ENCODE measurements around the gene ADIG.
"Not testable (repeated sequence)": the region's sequence is repeated elsewhere in the genome, so short reads cannot be mapped to it uniquely, and the experiment has no call there.

DNA sequence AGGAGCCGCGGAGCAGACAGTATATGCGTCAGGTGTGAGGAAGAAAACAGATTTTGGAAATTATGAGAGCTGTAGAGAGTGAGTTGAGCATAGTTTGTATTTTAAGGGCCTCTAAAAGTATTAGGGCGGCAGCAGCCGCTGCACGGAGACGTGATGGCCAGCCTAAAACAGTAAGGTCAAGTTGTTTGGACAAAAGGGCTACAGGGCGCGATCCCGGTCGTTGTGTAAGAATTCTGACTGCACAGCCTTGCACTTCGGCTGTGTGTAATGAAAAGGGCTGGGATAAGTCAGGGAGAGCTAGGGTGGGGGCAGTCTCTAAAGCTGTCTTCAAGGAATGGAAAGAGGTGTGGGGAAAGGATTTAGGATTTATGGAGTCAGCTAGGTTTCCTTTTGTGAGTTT is 13.3 kb downstream of the ADIG start:
- TF ChIP-seq, protein P1, sequence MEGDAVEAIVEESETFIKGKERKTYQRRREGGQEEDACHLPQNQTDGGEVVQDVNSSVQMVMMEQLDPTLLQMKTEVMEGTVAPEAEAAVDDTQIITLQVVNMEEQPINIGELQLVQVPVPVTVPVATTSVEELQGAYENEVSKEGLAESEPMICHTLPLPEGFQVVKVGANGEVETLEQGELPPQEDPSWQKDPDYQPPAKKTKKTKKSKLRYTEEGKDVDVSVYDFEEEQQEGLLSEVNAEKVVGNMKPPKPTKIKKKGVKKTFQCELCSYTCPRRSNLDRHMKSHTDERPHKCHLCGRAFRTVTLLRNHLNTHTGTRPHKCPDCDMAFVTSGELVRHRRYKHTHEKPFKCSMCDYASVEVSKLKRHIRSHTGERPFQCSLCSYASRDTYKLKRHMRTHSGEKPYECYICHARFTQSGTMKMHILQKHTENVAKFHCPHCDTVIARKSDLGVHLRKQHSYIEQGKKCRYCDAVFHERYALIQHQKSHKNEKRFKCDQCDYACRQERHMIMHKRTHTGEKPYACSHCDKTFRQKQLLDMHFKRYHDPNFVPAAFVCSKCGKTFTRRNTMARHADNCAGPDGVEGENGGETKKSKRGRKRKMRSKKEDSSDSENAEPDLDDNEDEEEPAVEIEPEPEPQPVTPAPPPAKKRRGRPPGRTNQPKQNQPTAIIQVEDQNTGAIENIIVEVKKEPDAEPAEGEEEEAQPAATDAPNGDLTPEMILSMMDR (IDR thresholded peaks at IDR 0.05; ENCODE audit: insufficient read depth, low read length, poor library complexity, severe bottlenecking) = not testable (repeated sequence)
- TF ChIP-seq EZH2phosphoT487 (conservative IDR thresholded peaks at IDR 0.05; ENCODE audit: low read length) = not testable (repeated sequence)

Measured in SU-DHL-6 (cell line).